ENCODE measurements around the gene TOGARAM1. TPM values are rescaled to one million over a fixed set of nuclear protein-coding genes. Genes with fewer than 3 reads are reported as not detected.

TOGARAM1 gene
- total RNA-seq, result 10 to 100 TPM in 1 of 6 experiments, 1 to 10 TPM in 5; 4.7 to 12.5 (median 6.9) TPM
- long read RNA-seq, full-length matches to known transcripts, result 1 of 3 reads
- long read RNA-seq, partial matches to known transcripts, result 1 of 3 reads
- long read RNA-seq, other reads (novel, unspliced or antisense), result 1 of 3 reads

- peaks cover 0 to 40% (median 16%) of the 10 kb centered on the region in 4 donors for H3K4me1 ChIP-seq
- peak; percentile 93 to 98 (median 94) for ATAC-seq
- peak; percentile 92 to 98 (median 94) for DNase-seq
- no peaks in the 10 kb centered on the region for H3K27me3 ChIP-seq
- intact Hi-C loops (cut with DNase I), result no loop called here
- H3K36me3 ChIP-seq, result no peaks in the 10 kb centered on the region
- 0% methylated on average over 25 of the region's 37 CpGs for WGBS (ENCODE audit: insufficient coverage, low coverage, low lambda C conversion rate, missing lambda C conversion rate)
- peak within 1 kb of the TSS; percentile 65 to 77 (median 75) for H3K4me3 ChIP-seq
- peak within 1 kb of the TSS; percentile 64 to 76 (median 75) for H3K27ac ChIP-seq
- H3K9me3 ChIP-seq, result no peaks in the 10 kb centered on the region
- TF ChIP-seq CTCF (IDR thresholded peaks at IDR 0.05) (no peak), POLR2A (IDR thresholded peaks at IDR 0.05) (peak; percentile 92)
Observed at GRCh38 chr14:44961554-44962333, at the start of gene TOGARAM1, which contains the start of gene KLHL28. TOGARAM1 (plus strand) TSS chr14:44962190; CDS start chr14:44962422, 232 bp downstream. KLHL28 (minus strand) TSS chr14:44961947; CDS start chr14:44945928, 16,019 bp downstream.

- Histone ChIP-seq H3K36me3 (no peaks in the 10 kb centered on the region), H3K27me3 (peaks cover 0 to 8% of the 10 kb centered on the region in 2 donors), H3K27ac (no peak overlapping the region), H3K4me3 (no peak overlapping the region), H3K4me1 (no peaks in the 10 kb centered on the region), H3K9me3 (no peaks in the 10 kb centered on the region)
- DNase-seq (no peak), ATAC-seq (no peak)
- intact Hi-C loops (cut with DNase I), result loop anchor here (5.0 to 10.0 kb wide), 2 partner anchors 340 to 352 kb away; partner anchors contain the start of gene MIS18BP1 (in 1 of the 2)
- 54% methylated on average over 2 of the region's 4 CpGs for WGBS (ENCODE audit: insufficient coverage, low coverage, low lambda C conversion rate, missing lambda C conversion rate)
- TF ChIP-seq POLR2A (IDR thresholded peaks at IDR 0.05) (no peak), CTCF (IDR thresholded peaks at IDR 0.05) (no peak)
Observed at GRCh38 chr14:44914849-44915248, 47.1 kb upstream of the TOGARAM1 start.

- H3K9me3 ChIP-seq, result no peaks in the 10 kb centered on the region
- TF ChIP-seq POLR2A (IDR thresholded peaks at IDR 0.05), result no peak
- TF ChIP-seq CTCF (IDR thresholded peaks at IDR 0.05), result no peak
- DNase-seq, result no peak
- H3K27ac ChIP-seq, result no peak overlapping the region
- no peaks in the 10 kb centered on the region for H3K36me3 ChIP-seq
- no peak overlapping the region for H3K4me3 ChIP-seq
- 88% methylated on average over 7 of the region's 7 CpGs for WGBS (ENCODE audit: insufficient coverage, low coverage, low lambda C conversion rate, missing lambda C conversion rate)
- no peak for ATAC-seq
- intact Hi-C loops (cut with DNase I), result no loop called here
- no peaks in the 10 kb centered on the region for H3K4me1 ChIP-seq
- no peaks in the 10 kb centered on the region for H3K27me3 ChIP-seq
Observed at GRCh38 chr14:44928793-44929192, 33.2 kb upstream of the TOGARAM1 start.

- Histone ChIP-seq H3K4me3 (no peak overlapping the region), H3K4me1 (no peaks in the 10 kb centered on the region), H3K27ac (no peak overlapping the region), H3K9me3 (no peaks in the 10 kb centered on the region), H3K36me3 (no peaks in the 10 kb centered on the region), H3K27me3 (no peaks in the 10 kb centered on the region)
- TF ChIP-seq POLR2A (IDR thresholded peaks at IDR 0.05), result no peak
- no peak for TF ChIP-seq CTCF (IDR thresholded peaks at IDR 0.05)
- intact Hi-C loops (cut with DNase I), result no loop called here
- DNase-seq, result no peak
- no peak for ATAC-seq
- 86% methylated on average over 2 of the region's 2 CpGs for WGBS (ENCODE audit: insufficient coverage, low coverage, low lambda C conversion rate, missing lambda C conversion rate)
Observed at GRCh38 chr14:44935155-44935554, 26.8 kb upstream of the TOGARAM1 start.

All from right lobe of liver (tissue), 6 donors.